ENCODE data around the gene KLHL30. TPM values are rescaled to one million over a fixed set of nuclear protein-coding genes. Genes with fewer than 3 reads are reported as not detected.

The KLHL30 gene
- total RNA-seq, 1 donor from 2014 or later = 2.4 TPM

GRCh38 chr2:238097988-238098871 is 40.2 kb upstream of the KLHL30 start:
- DNase-seq (ENCODE audit: low read depth) = peak; percentile 25
- H3K36me3 ChIP-seq (ENCODE audit: control insufficient read depth, insufficient read depth, low read length) = no peaks in the 10 kb centered on the region
- no peak overlapping the region for H3K4me3 ChIP-seq (ENCODE audit: low read depth, low read length)
- no peak for TF ChIP-seq CTCF (IDR thresholded peaks at IDR 0.05; ENCODE audit: insufficient read depth, low read length, poor library complexity, severe bottlenecking)
- peaks cover 5% of the 10 kb centered on the region for H3K27me3 ChIP-seq (ENCODE audit: control insufficient read depth, insufficient read depth, low read length)

GRCh38 chr2:238098901-238099713 is 39.4 kb upstream of the KLHL30 start:
- Histone ChIP-seq H3K4me3 (ENCODE audit: low read depth, low read length) (no peak overlapping the region), H3K27me3 (ENCODE audit: control insufficient read depth, insufficient read depth, low read length) (peaks cover 5% of the 10 kb centered on the region), H3K36me3 (ENCODE audit: control insufficient read depth, insufficient read depth, low read length) (no peaks in the 10 kb centered on the region)
- peak; percentile 72 for DNase-seq (ENCODE audit: low read depth)
- TF ChIP-seq CTCF (IDR thresholded peaks at IDR 0.05; ENCODE audit: insufficient read depth, low read length, poor library complexity, severe bottlenecking) = no peak

DNA sequence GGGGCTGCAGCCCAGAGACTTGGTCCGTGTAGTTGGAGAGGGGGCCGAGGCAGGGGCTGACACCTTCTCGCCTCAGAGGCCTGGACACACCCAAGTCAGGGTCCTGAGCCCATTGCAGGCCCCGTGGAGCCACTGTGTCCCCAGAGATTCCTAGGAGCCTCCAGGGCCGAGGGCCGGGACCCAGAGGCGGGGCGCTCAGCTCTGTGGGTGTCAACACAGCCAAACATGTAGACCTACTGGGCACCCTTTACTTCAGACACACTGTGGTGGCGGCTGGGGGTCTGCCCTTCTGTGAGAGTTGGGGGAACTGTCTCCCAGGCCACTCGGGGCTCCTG is 38.8 kb upstream of the KLHL30 start:
- TF ChIP-seq CTCF (IDR thresholded peaks at IDR 0.05; ENCODE audit: insufficient read depth, low read length, poor library complexity, severe bottlenecking) = no peak
- DNase-seq (ENCODE audit: low read depth) = no peak
- no peaks in the 10 kb centered on the region for H3K36me3 ChIP-seq (ENCODE audit: control insufficient read depth, insufficient read depth, low read length)
- no peak overlapping the region for H3K4me3 ChIP-seq (ENCODE audit: low read depth, low read length)
- peaks cover 6% of the 10 kb centered on the region for H3K27me3 ChIP-seq (ENCODE audit: control insufficient read depth, insufficient read depth, low read length)

DNA sequence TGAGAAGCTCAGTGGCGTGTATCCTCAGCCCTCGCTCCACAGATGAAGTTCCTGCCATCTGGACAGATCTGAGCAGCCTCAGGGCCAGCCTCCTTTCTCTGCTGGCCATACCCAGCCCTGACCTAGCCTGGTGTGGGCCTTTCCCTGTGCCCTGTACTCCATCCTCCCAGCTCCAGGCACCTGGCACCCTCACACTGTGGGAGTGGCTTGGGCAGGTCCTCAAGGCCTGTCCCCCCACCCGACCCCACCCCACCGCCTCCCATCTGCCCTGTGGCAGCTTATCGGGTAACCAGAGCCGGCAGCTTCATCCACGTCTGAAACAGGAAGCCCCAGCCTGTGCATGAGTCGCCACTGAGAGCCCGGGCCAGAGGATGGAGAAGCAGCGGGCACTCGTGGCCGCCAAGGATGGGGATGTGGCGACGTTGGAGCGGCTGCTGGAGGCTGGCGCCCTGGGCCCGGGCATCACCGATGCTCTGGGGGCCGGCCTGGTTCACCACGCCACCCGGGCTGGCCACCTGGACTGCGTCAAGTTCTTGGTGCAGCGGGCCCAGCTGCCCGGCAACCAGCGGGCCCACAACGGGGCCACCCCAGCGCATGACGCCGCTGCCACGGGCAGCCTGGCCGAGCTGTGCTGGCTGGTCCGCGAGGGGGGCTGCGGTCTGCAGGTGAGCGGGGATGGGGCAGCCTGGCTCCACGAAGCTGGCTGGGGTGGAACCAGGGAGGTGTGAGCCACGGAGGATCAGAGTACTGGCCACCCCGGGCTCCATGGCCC is 38.2 kb upstream of the KLHL30 start, which contains the start of gene ESPNL:
Gene ESPNL (plus strand): TSS at position 292 of the 772 bp plus-strand sequence. CDS start 80 bp downstream, at position 372.
- Histone ChIP-seq H3K27me3 (ENCODE audit: control insufficient read depth, insufficient read depth, low read length) (peaks cover 8% of the 10 kb centered on the region), H3K36me3 (ENCODE audit: control insufficient read depth, insufficient read depth, low read length) (no peaks in the 10 kb centered on the region), H3K4me3 (ENCODE audit: low read depth, low read length) (no peak within 1 kb of the TSS)
- TF ChIP-seq CTCF (IDR thresholded peaks at IDR 0.05; ENCODE audit: insufficient read depth, low read length, poor library complexity, severe bottlenecking) = no peak
- no peak for DNase-seq (ENCODE audit: low read depth)

DNA sequence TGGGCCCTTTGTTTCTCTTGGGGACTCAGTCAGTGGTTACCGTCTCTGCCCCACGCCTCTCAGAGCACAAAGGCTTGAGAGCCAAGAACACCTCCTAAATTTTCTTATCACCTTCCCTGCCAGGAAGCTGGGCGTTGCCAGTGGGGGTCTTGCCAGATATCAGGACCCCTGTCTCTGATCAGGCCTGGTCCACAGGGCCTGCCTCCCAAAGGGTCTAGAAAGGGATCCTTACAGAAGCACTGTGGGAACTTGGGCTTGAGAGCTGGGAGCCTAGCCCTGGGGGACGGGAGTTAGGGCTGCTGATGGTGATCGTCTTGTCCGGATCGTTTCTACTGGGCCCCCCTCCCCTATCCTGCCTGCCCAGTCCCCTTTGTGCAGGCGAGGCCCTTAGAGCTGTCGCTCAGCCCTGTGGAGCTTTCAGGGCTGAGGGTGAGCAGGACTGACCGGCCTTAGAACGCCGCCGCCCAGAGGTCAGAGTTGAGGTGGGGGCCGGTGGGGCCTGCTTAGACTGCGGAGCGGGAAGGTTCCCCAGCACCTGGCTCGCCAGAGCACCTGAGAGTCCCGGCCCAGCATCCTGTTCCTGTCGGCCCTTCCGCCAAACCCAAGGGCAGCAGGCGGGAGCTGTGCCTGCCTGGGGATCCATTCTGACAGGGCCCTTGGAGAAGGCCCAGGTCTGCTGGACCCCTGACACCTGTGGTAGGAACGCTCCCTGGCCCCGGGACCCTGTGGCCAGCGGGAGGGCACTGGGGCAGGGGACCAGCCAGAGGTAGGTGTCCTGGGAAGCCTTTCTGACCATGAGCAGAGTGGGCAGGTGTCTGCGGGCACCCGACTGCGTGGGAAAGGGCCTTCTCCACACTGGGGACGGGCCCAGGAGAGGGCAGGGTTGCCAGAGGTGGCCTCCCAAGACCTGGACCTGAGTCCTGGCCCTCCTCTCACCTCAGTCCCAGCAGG is 37.4 kb upstream of the KLHL30 start:
- H3K27me3 ChIP-seq (ENCODE audit: control insufficient read depth, insufficient read depth, low read length) = peaks cover 11% of the 10 kb centered on the region
- no peak for TF ChIP-seq CTCF (IDR thresholded peaks at IDR 0.05; ENCODE audit: insufficient read depth, low read length, poor library complexity, severe bottlenecking)
- DNase-seq (ENCODE audit: low read depth) = no peak
- H3K4me3 ChIP-seq (ENCODE audit: low read depth, low read length) = no peak overlapping the region
- H3K36me3 ChIP-seq (ENCODE audit: control insufficient read depth, insufficient read depth, low read length) = no peaks in the 10 kb centered on the region

All from kidney epithelial cell (primary cell).